IPS DF 4.7 (cell line): ENCODE results near the gene IFT22.
"Not testable (repeated sequence)": the region's sequence is repeated elsewhere in the genome, so short reads cannot be mapped to it uniquely, and the experiment has no call there.

Experiments used
- DNase-seq: peaks from one replicate; pipeline ENCODE4 v3.0.0-alpha.2; 2013; ENCODE audit warnings: low spot score; ENCODE audit errors: extremely low read depth

IFT22 gene

DNA sequence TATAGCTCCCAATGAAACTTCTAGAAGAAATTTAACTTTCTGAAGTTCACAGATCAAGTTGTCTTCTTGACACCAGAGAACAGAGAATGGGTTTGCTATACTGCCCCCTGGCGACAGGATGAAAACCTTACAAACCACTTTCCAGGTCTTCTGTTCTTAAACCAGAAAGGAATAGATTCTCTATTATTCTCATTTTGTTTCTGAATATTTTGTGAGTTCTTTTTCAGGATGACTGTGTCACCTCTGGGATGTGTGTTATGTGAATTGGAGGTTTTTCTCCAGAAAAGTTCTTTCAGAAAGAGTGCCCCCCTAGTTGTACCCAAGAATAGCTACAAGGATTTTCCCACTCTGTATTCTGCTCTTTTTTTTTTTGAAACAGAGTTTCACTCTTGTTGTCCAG, 6.3 kb downstream of the IFT22 start:
- no peak for DNase-seq

DNA sequence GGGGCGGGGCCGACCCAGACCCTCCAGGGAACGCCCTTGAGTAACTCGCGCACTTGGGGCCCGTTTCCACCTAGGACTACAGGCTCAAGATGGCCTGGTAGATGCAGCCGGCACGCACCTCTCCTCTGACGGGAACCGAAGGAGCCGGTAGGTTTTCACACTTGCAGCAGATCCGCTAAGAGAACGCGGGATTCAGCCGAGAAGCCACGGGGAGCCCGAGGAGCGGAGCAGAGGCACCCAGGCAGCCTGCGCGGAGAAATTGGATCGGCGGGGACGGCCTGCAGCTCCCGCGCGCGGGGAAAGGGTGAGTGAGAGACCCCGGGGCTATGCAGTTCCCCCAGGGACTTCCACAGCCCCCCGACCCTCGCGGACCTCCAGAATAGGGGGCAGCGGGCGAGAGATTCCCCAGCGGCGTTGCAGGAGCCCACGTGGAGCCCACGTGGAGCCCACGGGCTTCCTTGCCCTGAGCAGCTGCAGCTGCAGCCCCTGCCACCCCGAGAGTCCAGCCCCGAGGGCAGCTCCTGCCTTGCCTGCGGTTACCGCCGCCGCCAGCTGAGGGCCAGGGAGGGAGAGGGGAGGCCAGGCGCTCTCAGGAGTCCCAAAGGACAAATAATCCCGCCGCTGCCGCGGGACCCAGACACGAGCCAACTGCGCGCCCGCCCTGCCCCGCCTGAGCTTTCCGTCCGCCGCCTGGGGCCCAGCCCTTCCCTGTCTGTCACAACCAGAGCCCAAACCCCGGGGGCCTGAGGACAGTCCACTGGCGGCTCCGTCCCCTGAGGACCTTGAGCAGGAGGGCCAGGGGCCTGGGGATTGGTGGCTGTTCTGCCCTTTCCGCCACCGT, 13.1 kb downstream of the IFT22 start:
- no peak for DNase-seq

DNA sequence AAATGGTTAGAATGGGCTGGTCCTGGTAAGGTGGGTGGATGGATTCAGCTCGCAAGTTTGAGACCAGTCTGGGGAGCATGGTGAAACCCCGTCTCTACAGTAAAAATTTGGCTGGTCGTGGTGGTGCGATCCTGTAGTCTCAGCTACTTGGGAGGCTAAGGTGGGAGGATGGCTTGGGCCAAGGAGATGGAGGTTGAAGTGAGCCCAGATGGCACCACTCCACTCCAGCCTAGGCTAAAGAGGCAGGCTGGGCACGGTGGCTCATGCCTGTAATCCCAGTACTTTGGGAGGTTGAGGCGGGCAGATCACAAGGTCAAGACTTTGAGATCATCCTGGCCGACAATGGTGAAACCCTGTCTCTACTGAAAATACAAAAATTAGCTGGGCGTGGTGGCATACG, 15.3 kb downstream of the IFT22 start:
- DNase-seq, result no peak

- DNase-seq, result no peak
Measured at GRCh38 chr7:101303102-101303701, 18.4 kb downstream of the IFT22 start.

- no peak for DNase-seq
Measured at GRCh38 chr7:101302641-101303101, 18.9 kb downstream of the IFT22 start.

DNA sequence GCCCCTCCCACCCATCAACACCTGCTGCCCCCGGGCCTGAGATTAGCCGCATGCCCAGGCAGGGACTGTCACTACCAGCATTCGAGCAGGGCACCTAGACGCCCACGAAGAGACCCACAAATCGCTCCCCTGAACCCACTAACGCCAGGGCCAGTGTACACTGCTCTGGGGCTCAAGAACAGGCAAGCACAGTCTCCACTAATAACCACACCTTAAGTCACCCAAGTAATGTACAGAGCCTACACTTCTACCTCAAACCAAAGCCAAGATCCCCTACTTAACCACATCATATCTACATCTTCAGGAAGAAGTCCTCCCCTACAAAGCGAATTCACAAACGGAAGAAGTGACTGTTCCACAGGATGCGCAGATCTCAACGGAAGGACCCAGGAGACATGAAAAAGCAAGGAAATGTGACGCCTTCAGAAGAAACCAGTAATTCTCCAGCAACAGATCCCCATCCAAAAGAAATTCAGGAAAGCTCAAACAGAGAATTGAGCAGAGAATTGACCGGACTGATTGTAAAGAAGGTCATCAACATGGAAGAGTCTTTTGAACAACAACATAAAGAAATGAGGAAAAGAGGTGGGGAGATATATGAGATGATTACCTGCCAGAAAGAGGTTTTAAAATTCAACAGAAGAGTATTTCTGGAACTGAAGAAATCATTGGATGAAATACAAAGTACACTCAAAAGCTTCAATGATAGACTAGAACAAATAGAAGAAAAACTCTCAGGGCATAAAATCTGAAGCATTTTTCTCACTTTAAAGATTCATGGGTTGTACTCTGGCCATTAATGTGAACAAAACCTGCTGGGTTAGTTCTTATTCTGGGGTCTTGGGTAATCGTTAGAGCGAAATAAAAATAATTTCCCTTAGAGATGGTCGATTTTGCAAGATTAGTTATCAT, 20.9 kb downstream of the IFT22 start:
- DNase-seq, result no peak

DNA sequence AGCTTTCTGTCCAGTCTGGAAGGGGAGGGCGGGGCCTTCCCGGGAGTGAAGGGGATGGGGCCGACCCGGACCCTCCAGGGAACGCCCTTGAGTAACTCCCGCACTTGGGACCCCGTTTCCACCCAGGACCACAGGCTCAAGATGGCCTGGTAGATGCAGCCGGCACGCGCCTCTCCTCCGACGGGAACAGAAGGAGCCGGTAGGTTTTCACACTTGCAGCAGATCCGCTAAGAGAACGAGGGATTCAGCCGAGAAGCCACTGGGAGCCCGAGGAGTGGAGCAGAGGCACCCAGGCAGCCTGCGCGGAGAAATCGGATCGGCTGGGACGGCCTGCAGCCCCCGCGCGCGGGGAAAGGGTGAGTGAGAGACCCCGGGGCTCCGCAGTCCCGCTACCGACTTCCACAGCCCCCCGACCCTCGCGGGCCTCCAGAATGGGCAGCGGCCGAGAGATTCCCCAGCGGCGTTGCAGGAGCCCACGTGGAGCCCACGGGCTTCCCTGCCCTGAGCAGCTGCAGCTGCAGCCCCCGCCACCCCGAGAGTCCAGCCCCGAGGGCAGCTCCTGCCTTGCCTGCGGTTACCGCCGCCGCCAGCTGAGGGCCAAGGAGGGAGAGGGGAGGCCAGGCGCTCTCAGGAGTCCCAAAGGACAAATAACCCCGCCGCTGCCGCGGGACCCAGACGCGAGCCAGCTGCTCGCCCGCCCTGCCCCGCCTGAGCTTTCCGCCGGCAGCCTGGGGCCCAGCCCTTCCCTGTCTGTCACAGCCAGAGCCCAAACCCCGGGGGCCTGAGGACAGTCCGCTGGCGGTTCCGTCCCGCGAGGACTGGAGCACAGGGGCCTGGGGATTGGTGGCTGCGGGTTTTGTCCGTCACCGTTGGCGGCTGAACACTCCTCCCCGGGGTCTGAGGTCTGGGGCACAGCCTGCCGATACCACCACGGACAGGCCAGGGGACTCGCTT, 21.8 kb downstream of the IFT22 start:
- no peak for DNase-seq

DNA sequence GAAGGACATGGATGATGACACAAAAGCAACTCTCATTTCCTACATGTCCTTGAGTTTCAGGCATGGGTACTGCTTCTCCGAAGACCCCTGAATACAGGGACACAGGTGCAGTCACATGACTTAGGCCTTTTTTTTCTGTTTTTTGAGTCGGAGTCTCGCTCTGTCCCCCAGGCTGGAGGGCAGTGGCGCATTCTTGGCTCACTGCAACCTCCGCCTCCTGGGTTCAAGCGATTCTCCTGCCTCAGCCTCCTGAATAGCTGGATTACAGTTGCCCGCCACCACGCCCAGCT, 26.8 kb downstream of the IFT22 start:
- no peak for DNase-seq

DNA sequence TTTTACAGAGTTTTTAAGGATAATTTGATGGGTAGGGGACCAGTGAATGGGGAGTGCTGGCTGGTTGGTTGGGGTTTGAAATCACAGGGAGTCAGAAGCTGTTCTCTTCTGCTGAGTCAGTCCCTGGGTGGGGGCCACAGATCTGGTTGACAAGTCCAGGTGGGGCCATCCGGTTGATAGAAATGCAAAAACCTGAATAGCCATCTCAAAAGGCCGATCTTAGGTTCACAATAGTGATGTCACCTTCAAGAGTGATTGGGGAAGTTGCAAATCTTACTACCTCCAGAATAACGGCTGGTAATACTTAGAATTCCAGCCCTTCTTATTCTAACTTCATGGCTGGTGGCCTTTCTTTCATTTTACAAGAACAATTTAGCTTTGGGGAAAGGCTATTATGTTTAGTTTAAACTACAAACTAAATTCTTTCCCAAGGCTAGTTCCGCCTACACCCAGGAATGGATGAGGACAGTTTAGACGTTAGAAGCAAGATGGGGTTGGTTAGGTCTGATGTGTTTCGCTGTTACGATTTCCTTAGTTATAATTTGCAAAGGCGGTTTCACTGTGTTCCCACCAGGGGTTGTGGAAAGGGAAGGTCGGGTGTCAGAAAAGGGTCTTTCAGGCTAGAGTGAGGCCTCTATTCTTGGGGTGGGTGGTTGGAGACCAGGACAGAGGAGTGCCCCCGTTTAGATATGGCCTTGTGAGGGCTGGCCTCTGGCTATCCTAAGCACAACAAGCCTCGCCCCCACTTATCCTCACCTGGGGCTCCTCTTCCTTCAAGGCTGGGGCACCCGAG, 27.4 kb downstream of the IFT22 start:
- peak; percentile 99 for DNase-seq

DNA sequence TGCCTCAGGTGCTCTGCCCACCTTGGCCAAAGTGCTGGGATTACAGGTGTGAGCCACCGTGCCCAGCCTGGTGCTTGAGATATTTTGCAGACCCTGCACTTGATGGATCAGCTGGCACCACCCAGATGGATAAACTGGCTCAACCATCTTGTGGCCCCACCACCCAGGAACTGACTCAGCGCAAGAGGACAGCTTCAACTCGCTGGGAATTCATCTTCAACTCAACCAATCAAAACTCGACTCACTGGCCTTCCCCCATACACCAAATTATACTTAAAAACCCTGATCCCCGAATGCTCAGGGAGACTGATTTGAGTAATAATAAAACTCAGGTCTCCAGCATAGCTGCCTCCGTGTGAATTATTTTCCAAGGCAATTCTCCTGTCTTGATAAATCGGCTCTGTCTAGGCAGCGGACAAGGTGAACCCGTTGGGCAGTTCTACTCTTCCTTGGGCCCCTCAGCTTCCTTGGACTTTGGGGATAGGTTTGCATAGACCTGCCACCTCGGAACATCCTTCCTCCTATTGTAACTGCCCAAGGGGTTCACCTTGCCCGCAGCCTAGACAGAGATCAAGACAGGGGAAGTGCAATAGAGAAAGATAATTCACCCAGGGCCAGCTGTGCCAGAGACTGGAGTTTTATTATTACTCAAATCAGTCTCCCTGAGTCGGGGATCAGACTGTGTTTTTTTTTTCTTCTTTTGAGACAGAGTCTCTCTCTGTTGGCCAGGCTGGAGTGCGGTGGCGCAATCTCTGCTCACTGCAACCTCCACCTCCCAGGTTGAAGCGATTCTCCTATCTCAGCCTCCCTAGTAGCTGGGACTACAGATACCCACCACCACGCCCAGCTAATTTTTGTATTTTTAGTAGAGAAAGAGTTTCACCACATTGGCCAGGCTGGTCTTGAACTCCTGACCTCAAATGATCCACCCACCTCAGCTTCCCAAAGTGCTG, 28.3 kb downstream of the IFT22 start:
- DNase-seq, result not testable (repeated sequence)

GRCh38 chr7:101292566-101292965, 29.0 kb downstream of the IFT22 start:
- DNase-seq, result not testable (repeated sequence)

GRCh38 chr7:101290186-101291037, 31.2 kb downstream of the IFT22 start:
- not testable (repeated sequence) for DNase-seq

DNA sequence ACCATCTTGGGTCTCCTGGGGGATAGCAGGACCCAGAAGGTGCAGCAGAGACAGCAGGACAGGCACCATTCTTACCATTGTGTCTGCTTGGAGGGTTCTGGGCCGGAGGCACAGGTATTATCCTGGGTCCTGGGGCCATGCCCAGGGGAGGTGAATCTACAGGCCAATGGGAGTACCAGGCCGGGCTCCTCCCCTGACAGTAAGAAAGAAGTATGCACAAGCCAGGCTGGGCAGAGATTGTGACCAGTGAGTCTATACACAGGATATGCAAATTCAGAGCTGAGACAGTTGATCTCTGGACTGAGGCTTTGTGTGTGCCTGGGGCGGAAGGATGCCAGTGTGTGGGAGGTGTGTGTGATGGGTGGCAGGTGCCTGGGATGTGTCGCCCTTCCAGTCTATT, 31.9 kb downstream of the IFT22 start:
- not testable (repeated sequence) for DNase-seq

DNA sequence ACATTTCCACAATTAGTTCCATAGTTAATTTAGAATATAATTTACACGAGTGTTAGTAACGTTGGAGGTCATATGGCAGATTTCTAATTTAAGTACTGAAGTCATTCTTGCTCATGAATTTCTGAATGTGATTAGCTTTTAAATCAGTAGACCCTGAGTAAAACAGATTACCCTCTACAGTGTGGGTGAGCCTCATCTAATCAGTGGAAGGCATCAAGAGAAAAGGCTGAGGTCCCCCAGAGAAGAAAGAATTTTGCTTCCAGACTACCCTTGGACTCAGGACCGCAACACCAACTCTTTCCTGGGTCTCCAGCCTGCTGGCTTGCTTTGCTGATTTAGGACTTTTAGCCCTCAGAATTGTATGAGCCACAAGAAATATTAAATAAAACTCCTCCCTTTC, 33.2 kb downstream of the IFT22 start:
- no peak for DNase-seq

DNA sequence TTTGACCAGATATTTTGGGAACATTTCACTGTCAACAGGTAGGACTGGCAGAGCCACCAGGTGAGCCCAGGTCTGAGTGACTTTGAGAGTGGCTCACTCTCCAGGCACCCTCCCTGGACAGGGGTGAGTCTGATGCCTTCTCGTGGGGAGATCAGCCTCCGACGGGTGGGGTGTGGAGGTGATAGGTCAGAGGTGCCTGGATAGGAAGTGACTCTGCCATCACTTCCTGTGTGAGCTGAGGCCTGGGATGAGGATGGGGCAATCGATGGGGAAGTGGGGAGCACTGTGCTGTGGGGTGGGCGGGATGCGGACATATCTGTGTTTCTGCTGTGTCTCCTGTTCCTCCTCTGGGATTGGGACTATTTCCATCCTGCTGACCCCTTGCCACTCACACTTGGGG, 34.6 kb downstream of the IFT22 start:
- DNase-seq, result no peak

- DNase-seq, result not testable (repeated sequence)
Measured at GRCh38 chr7:101285880-101286279, 35.7 kb downstream of the IFT22 start.

DNA sequence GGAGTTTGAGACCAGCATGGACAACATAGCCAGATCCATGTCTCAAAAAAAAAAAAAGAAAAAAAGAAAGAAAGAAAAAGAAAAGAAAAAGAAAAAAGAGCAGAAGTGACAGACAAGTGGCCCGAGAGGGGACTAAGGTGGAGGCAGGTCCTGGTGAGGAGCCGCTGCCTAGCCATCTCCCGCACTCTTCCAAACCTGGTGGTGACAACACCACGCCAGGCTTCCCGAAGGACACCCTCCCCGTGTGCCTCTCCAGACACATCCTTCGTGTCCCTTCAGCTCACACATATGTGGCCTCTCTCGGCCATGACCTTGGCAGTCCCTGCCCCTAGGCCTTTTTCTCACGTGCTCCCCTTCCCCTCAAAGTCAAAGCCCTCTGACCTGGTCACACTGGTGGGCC, 36.4 kb downstream of the IFT22 start:
- no peak for DNase-seq

GRCh38 chr7:101280912-101281311, 40.7 kb downstream of the IFT22 start:
- DNase-seq, result not testable (repeated sequence)
